GM12875 (cell line): ENCODE data around the gene ZCCHC24.

ENCODE experiments used
- H3K4me3 ChIP-seq: one replicate; pipeline ENCODE4 v1.5.1; 2011; ENCODE audit warnings: low read depth, low read length, control low read depth
- CTCF ChIP-seq: IDR thresholded peaks from 2 replicates; pipeline ENCODE4 v1.5.1; 2011; ENCODE audit warnings: low read depth, mild to moderate bottlenecking, control low read depth, inconsistent platforms, low read length, moderate library complexity, borderline replicate concordance; ENCODE audit not compliant: insufficient read depth

ZCCHC24 gene

DNA sequence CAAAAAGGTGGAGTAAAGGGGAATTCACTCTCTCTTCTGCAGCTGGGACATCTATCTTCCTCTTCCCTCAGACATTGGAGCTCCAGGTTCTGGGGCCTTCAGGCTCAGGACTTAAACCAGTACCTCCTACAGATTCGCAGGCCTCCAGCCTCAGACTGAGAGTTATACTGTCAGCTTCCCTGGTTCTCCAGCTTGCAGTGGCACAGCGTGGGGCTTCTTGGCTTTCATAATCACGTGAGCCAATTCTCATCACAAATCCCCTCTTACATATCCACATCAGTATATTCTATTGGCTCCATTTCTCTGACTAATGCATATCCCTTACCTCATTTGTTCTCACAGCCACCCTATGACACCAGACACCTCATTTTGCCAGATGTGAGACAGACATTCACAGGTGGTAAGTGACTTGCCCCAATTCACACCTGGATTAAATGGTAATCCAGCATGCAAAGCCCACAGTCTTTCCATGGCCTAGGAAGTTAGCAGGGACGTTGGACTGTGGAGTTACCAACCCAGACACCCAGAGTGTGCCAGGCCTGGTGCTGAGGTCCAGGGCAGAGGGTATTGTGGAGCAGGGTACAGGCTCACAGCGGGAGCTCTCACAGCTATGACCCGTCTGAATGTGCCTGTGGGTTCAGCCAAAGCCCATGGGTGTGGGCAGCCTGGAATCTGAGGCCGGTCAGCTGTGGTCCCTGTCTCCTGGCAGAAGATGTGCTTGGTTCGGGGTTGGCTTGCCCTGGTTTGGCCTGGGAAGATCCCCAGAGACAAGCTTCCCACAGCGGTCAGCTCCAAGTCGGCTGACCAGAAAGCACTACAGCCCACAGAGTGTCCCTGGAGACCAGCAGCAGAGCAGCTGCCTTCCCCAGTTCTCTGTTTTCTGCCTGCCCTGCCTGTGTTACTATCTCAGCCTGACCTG is 18.4 kb upstream of the ZCCHC24 start:
- TF ChIP-seq CTCF = no peak
- no peak overlapping the region for H3K4me3 ChIP-seq

DNA sequence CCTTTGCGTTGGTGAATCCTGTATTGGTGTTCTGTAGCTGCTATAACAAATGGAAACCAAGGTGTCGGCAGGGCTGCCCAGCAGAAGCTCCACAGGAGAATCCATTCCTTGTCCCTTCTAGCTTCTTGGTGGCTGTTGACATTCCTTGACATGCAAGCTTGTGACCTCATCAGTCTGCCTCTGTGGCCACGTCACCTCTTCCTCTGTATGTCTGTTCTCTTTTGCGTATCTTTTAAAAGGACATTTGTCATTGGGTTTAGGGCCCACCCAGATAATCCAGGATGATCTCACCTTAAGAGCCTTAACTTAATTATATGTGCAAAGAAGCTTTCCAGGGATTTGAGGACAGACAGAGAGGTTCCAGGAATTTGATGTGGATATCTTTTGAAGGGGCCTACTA is 15.3 kb upstream of the ZCCHC24 start:
- H3K4me3 ChIP-seq = no peak overlapping the region
- no peak for TF ChIP-seq CTCF

GRCh38 chr10:79459243-79459642 is 13.8 kb upstream of the ZCCHC24 start:
- no peak overlapping the region for H3K4me3 ChIP-seq

DNA sequence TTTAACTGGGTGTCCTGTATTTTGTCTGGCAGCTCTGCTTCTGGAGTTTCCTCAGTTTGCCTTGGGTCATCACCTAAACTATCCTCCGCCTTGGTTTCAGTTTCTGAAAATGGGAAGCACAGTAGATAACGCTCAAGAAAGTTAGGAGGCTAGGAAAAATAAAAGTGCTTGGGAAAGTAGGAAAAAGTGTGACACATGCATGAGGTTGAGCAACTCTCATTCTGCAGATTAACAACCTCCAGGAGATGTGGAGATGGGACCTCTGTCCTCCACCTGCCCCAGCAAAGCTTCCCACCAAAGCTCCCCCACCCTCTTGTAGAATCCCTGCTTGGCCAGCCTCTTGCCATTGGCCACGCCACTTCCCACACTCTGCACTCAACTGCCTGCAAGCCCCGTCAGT is 13.1 kb upstream of the ZCCHC24 start:
- no peak for TF ChIP-seq CTCF
- H3K4me3 ChIP-seq = no peak overlapping the region

More at GRCh38 chr10:79459243-79459642, 13.8 kb upstream of the ZCCHC24 start:
- TF ChIP-seq CTCF = no peak

- no peak overlapping the region for H3K4me3 ChIP-seq
- TF ChIP-seq CTCF = no peak
Observed at GRCh38 chr10:79457256-79457785, 11.9 kb upstream of the ZCCHC24 start.

DNA sequence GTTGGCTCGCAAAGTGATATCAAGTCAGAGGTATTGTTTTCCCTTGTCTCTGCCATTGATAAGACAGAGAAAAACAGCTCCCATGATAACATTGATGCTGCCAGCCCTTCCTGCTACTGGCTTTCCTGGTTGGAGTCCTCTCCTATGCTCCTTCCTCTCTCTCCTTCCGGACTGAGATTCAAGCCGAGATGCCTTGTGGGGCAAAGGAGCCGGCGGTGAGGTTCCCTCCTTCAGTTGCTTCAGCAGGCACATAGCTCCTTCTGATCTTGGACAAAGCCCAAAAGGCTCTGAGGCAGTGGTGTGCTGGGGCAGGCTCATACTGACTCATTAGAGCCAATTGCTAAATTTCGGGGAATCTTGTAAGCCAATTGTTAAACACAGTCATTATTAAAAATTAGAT is 8.8 kb upstream of the ZCCHC24 start:
- no peak overlapping the region for H3K4me3 ChIP-seq
- TF ChIP-seq CTCF = no peak

GRCh38 chr10:79453392-79453791 is 8.0 kb upstream of the ZCCHC24 start:
- no peak for TF ChIP-seq CTCF
- no peak overlapping the region for H3K4me3 ChIP-seq
